Smooth muscle cell (in vitro differentiated cells): ENCODE results near the gene MGMT. TPM values are rescaled to one million over a fixed set of nuclear protein-coding genes. Genes with fewer than 3 reads are reported as not detected.

ENCODE experiments used
- DNase-seq: peaks from one replicate; lab custom pipeline; 2025; ENCODE audit not compliant: unreplicated experiment; lab: John Stamatoyannopoulos, UW
- H2AFZ ChIP-seq: fragments of 200-600 bp; sonication (generic); 2 replicates; pipeline ENCODE4 v1.6.0; 2016; ENCODE audit warnings: antibody characterized with exemption, low read depth, mild to moderate bottlenecking
- H3F3A ChIP-seq: fragments of 200-600 bp; sonication (generic); 2 replicates; pipeline ENCODE4 v1.6.0; 2017; ENCODE audit warnings: antibody characterized with exemption, low read depth
- H3K27ac ChIP-seq: fragments of 200-600 bp; sonication (generic); 2 replicates; pipeline ENCODE4 v1.5.1; 2016; ENCODE audit warnings: low read depth, mild to moderate bottlenecking
- H3K27me3 ChIP-seq: fragments of 200-600 bp; sonication (generic); 2 replicates; pipeline ENCODE4 v1.6.1; 2016; ENCODE audit warnings: low read depth, mild to moderate bottlenecking
- H3K36me3 ChIP-seq: fragments of 200-600 bp; sonication (generic); 2 replicates; pipeline ENCODE4 v1.5.1; 2016; ENCODE audit warnings: low read depth
- H3K4me1 ChIP-seq: fragments of 200-600 bp; sonication (generic); 2 replicates; pipeline ENCODE4 v1.5.1; 2016; ENCODE audit warnings: low read depth
- H3K4me2 ChIP-seq: fragments of 200-600 bp; sonication (generic); 2 replicates; pipeline ENCODE4 v1.6.0; 2016; ENCODE audit warnings: mild to moderate bottlenecking
- H3K4me3 ChIP-seq: fragments of 200-600 bp; sonication (generic); 2 replicates; pipeline ENCODE4 v1.5.1; 2016; ENCODE audit warnings: mild to moderate bottlenecking
- H3K79me2 ChIP-seq: fragments of 200-600 bp; sonication (generic); 2 replicates; pipeline ENCODE4 v1.6.0; 2016; ENCODE audit warnings: low read depth, mild to moderate bottlenecking
- H3K9ac ChIP-seq: fragments of 200-600 bp; sonication (generic); 2 replicates; pipeline ENCODE4 v1.6.0; 2016; ENCODE audit warnings: low read depth
- H3K9me3 ChIP-seq: fragments of 200-600 bp; sonication (generic); replicated peaks from 2 replicates; pipeline ENCODE4 v1.5.1; 2016; ENCODE audit warnings: low read depth
- H4K20me1 ChIP-seq: fragments of 200-600 bp; sonication (generic); 2 replicates; pipeline ENCODE4 v1.6.0; 2016; ENCODE audit warnings: low read depth
- CTCF ChIP-seq: fragments of 200-600 bp; sonication (generic); IDR thresholded peaks from 2 replicates; pipeline ENCODE4 v1.5.1; 2017; ENCODE audit warnings: borderline replicate concordance, mild to moderate bottlenecking, antibody characterized with exemption; ENCODE audit not compliant: insufficient read depth, poor library complexity, severe bottlenecking
- WGBS: methylation state at CpG from one replicate; pipeline ENCODE4 v1.1.7; 2016; ENCODE audit warnings: low lambda C conversion rate; 5-methylcytosine and 5-hydroxymethylcytosine counted together
- polyA plus RNA-seq: library from polyadenylated mRNA; unstranded; fragments of >200 nt; fragmentation: Nextera tagmentation; extraction: Ambion mirVana; gene quantifications from 2 replicates; pipeline ENCODE4 v1.2.1, GENCODE V29; 2016
- total RNA-seq: library from RNA; depleted of rRNA; stranded (reverse); fragments of >200 nt; gene quantifications from 2 replicates; pipeline ENCODE4 v1.2.3, GENCODE V29; 2014

The MGMT gene
- total and polyA plus RNA-seq, 2 experiments from 2014 or later: 21.0 to 33.0 TPM

DNA sequence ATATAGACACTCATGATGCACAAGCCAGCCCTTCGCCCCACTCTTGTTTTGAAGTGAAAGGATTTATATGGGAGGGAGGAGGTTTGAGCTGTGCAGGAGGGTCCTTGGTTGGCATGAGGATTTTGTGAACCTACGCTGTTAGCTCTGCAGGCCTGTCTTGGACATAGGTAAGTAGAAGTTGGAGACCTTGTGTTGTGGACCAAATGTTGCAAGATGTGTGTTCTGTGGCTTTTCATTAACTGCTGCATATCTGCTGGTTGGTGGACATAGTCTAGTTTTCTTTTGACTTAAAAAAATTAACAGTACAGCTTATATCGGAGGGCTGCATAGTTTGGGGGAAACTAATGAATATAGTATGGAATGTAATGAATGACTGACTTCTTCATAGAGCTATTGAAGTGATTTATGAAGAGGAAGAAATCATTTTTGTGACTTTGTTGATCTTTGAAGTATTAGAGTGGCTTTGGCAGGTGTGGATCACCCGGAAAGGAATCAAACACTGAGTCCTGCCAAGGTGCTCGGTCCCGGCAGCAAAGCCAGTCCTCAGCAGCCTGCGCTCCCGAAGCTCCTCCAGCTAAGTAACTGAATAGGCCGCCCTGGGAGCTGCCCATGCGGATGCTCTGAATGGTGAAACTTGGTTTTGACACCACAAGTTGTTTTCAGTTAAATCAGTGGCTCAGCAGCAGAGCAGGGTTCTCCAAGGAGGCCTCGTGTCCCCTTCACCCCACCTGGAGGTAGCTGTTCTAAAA lies 3.2 kb downstream of the MGMT start:
- no peak overlapping the region for H3K27ac ChIP-seq
- H3K9me3 ChIP-seq: no peaks in the 10 kb centered on the region
- H3K4me2 ChIP-seq: no peak overlapping the region

DNA sequence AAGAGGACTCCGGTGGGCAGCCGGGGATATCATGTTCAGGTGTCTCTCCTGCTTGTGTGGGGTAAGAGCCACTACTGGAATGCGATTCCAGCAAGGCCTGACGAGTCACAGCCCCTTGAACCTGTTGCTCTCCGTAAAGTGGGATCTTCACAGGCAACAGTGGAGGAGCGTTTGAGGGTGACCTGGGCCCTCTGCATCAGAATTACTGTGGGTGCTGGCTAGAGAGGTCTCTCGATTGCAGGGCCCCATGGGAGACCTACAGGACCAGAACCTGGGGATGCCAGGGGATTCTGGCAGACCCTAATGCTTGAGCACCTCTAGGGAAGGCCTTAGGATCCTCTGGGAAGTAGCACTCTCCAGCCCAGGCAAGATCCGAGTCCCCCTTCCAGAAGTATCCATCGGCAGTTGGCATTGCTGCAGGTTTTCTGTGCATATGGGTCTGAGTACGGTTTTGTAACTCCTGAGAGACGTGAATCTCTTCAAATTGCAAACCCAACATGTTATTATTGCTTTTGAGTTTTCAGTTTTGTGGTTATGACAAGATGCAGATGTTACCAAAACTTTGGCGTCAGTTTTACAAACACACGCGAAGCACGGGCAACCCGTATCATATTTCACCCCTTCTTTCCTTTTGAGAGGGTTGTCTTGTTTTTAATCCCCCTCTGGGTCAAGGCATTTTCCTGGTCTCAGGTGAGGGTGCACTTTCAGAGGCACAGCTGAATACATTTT lies 4.6 kb downstream of the MGMT start:
- H3K36me3 ChIP-seq: no peaks in the 10 kb centered on the region
- H3K79me2 ChIP-seq: no peaks in the 10 kb centered on the region
- no peak overlapping the region for H3K9ac ChIP-seq
- TF ChIP-seq CTCF: no peak
- H3K4me3 ChIP-seq: no peak overlapping the region
- H3K9me3 ChIP-seq: no peaks in the 10 kb centered on the region
- H3F3A ChIP-seq: no peaks in the 10 kb centered on the region
- H3K27me3 ChIP-seq: no peaks in the 10 kb centered on the region
- H2AFZ ChIP-seq: no peak overlapping the region
- H3K27ac ChIP-seq: no peak overlapping the region
- WGBS: 95% methylated on average over 16 of the region's 16 CpGs
- H3K4me2 ChIP-seq: no peak overlapping the region
- H3K4me1 ChIP-seq: no peaks in the 10 kb centered on the region
- H4K20me1 ChIP-seq: peaks cover 3% of the 10 kb centered on the region
- DNase-seq: no peak

More for the DNA sequence above, 3.2 kb downstream of the MGMT start:
- DNase-seq: no peak
- no peak overlapping the region for H3K9ac ChIP-seq
- no peaks in the 10 kb centered on the region for H3K4me1 ChIP-seq
- no peaks in the 10 kb centered on the region for H3K27me3 ChIP-seq
- no peak for TF ChIP-seq CTCF
- 76% methylated on average over 11 of the region's 11 CpGs for WGBS
- no peak overlapping the region for H3K4me3 ChIP-seq
- H3K36me3 ChIP-seq: no peaks in the 10 kb centered on the region
- H3K79me2 ChIP-seq: no peaks in the 10 kb centered on the region
- H4K20me1 ChIP-seq: no peaks in the 10 kb centered on the region
- no peak overlapping the region for H2AFZ ChIP-seq
- H3F3A ChIP-seq: no peaks in the 10 kb centered on the region

DNA sequence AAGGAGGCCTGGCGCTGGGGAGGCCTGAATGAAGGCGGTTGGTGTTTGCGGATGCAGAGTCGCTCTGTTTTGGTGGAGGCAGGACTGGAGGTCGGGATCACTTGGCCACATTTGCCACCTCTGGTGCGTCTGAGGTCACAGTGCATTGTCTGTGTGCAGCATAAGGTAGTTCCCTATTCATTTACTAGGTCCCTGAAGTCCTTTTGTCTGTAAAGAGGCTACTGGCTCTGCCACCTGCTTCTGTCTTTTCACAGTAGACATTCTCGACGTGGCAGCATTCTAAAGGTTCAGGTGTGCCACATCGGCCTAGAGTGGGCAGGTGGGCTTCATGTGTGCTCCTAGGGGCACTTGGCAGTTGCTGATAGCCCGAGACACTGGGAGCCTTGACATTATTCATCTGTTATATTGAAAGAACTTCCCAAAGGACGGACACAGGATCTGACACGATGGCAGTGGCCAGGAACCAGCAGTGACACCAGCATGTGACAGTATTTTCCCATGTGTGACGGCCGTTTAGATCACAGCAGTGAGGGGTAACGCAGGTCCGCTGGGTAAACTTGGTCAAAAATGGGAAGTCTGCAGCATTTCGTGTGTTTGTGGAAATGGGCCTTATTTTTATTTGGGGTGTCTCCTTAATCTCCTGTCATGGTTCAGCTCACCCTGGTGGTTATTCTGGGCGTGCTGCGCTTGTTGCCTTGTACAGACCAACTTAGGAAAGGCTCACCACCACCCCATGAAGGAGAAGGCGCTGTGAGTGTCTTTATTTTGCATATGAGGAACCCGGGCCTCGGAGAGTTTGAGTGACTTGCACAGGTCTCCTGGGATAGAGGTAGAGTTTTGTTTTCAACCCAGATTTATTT lies 5.9 kb downstream of the MGMT start:
- Histone ChIP-seq H3K27ac (no peak overlapping the region), H3K4me3 (no peak overlapping the region), H4K20me1 (peaks cover 3% of the 10 kb centered on the region), H3K4me1 (no peaks in the 10 kb centered on the region), H3K4me2 (no peak overlapping the region), H3K79me2 (no peaks in the 10 kb centered on the region), H3K36me3 (no peaks in the 10 kb centered on the region), H3F3A (no peaks in the 10 kb centered on the region), H2AFZ (no peak overlapping the region), H3K9ac (no peak overlapping the region), H3K27me3 (no peaks in the 10 kb centered on the region), H3K9me3 (no peaks in the 10 kb centered on the region)
- WGBS: 98% methylated on average over 22 of the region's 22 CpGs
- DNase-seq: no peak
- TF ChIP-seq CTCF: no peak
